NCI-H345 treated with DMSO at 0.1 percent for 48 hours (cell line): ENCODE results near the gene CLEC4A.
"Not testable (repeated sequence)": the region's sequence is repeated elsewhere in the genome, so short reads cannot be mapped to it uniquely, and the experiment has no call there.

Experiments used
- DNase-seq: peaks from one replicate; lab custom pipeline; 2025; ENCODE audit not compliant: unreplicated experiment; lab: John Stamatoyannopoulos, UW

CLEC4A gene

DNA sequence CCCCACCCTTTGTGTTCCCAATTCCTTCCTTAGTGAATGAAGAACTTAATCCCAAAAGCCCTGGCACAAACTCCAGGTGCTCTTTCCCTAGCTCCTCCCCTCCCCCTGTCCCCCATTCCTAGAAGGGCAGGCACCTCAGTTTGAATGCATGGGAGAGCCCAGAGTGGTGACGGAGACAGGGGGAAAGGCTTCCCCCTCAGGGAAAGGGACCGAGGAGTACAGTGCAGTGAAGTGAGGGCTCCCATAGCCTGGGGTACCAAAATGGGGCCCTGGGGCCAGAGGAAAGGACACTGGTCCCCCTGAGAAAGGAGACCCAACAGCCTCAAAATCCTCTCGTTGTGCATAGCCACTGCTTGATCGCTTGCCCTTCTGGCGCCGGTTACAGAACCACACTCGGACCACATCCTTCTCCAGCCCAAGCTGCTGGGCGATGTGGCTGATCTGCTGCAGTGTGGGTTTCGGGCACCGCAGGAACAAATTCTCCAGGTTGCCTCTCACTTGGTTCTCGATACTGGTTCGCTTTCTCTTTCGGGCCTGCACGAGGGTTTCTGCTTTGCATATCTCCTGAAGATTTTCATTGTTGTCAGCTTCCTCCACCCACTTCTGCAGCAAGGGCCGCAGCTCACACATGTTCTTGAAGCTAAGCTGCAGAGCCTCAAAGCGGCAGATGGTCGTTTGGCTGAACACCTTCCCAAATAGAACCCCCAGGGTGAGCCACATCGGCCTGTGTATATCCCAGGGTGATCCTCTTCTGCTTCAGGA lies 10.4 kb downstream of the CLEC4A start:
- DNase-seq = not testable (repeated sequence)

DNA sequence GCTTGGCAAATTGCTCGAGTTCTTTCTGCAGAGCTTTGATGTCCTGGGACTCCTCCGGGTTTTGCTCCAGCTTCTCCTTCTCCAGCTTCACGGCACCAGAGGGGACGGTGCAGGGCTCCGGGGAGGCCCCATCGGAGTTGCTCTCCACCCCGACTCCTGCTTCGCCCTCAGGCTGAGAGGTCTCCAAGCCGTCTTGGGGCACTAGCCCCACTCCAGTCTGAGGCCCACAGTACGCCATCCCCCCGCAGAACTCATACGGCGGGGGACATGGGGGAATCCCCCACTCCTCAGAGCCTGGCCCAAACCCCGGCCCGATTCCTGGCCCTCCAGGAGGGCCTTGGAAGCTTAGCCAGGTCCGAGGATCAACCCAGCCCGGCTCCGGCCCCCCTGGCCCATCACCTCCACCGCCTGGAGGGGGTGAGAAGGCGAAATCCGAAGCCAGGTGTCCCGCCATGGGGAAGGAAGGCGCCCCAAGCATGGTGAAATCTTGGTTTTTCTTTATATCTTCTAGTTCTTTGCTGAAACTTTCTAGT lies 11.0 kb downstream of the CLEC4A start:
- DNase-seq = not testable (repeated sequence)

DNA sequence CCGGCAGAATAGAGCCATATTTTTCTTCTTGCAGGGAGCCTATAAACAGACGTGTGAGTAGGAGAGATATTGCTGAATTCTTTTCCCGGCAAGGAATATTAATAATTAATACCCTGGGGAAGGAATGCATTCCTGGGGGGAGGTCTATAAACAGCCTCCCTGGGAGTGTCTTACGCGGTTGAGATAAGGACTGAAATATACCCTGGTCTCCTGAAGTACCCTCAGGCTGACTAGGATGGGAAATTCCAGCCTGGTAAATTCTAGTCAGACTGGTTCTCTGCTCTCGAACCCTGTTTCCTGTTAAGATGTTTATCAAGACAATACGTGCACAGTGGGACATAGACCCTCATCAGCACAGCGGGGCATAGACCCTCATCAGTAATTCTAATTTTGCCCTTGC lies 18.2 kb downstream of the CLEC4A start:
- not testable (repeated sequence) for DNase-seq

DNA sequence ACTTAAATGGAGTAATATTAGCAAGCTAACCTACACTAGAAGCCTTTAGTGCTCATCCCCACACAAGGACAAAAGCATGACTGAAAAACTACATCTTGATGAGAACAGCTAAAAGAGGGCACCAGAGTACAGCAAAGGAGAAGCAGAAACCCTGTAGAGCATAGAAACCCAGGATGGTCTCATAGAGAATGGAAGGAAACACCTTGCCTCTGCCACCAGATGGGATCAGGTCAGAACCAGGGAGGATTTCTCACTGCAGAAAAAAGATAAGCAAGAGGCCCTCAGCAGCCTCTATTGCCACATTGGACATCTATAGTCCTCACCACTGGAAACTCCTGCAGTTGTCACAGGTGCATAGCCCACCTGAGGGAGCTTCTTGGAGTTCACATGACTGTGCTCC lies 19.8 kb downstream of the CLEC4A start:
- no peak for DNase-seq

DNA sequence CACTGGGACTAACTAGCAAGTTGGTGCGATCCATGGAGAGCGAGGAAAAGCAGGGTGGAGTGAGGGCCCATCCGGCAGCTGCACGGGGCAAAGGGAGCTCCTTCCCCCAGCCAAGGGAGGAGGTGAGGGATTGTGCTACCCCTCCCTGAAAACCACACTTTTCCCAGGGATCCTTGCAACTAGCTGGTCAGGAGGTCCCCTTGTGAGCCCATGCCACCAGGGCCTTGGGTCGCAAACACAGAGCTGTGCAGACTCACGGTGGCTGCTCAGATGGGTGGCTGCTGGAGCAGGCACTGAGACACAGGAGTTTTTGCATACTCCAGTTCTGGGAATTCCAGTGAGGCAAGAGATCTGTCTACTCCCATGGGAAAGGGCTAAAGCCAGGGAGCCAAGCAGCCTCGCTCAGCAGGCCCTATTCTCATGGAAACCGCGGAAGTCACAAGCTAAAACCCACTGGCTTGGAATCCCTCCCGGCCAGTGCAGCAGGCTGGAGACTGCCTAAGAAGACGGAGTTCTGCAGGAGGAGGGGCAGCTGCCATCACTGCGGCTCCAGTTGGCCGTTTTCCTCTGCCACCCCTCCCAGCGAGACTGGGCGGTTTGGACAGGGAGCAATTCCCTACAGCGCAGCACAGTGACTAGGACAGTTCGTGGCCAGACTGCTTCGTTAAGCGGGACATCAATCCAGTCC lies 22.5 kb downstream of the CLEC4A start:
- DNase-seq = no peak

DNA sequence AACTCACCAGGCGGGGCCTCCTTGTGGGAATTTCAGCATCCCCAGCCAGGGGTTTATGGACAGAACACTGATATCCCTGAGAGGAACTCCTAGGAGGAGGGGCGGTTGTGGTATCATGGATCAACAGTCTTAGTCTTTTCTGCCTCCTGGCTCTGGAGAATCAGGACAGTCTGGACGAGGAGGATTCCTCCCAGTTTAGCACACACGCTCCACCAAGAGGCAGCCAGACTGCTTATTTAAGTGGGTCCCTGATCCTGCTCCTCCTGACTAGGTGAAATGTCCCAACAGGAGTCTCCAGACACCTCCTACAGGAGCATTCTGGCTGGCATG lies 23.0 kb downstream of the CLEC4A start:
- DNase-seq = no peak

DNA sequence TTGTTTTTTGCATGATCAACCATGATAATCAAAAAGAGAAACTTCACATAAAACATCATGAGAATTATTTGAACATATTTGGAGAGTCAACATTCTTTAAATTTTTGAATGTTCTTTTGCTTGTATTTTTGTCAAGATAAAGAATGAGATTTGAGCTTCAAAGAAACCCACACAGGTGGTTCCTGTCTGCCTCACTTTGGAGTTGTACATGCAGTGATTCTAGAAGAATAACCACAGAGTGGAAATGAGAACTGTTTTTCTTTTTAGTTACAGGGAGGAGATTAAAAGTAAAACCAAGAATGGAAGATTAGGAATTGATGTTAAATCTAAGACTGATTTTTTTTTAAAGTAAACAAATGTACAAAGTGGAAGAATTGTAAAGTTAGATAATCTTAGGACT lies 31.1 kb downstream of the CLEC4A start:
- no peak for DNase-seq

DNA sequence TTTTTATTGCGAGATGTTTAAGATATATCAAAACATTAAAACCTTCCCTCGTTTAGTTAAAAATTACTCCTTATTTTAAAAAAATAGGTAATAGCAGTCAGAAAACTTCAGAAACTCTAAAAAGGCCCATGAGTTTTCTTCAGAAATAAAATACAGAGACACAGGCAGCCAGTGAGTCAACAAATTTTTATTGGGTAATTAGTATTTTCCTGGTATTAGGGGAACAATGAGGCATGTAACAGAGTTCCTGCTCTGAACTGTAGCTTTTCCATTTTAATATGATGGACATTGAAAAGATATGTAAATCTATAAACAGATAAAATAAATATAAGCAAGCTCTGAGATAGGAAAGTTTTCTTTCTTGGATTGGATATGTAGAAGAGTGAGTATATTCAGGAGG lies 33.0 kb downstream of the CLEC4A start:
- DNase-seq = no peak

DNA sequence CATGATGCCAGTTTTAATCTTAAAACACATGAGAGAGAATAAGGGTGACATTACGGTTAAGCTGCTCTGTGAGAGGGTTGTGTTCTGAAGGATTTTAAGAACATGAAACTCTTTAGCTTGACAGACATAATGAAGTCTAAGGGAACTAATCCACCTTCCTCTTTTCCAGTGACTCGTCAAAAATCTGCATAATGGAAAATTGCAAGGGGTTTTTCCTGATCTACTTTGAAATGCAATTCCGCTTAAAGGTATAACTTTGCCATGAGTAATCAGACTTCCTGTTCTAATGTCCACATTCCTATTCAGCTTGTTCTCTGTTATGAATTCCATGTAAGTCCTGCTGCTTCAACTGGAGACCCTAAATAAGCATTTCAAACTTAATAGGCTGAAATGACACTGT lies 33.4 kb downstream of the CLEC4A start, which contains the start of gene ZNF705A:
Gene ZNF705A, plus strand, starts transcription at position 171 of the 400 bp plus-strand sequence. CDS start 15,611 bp downstream, outside the sequence.
- no peak for DNase-seq

DNA sequence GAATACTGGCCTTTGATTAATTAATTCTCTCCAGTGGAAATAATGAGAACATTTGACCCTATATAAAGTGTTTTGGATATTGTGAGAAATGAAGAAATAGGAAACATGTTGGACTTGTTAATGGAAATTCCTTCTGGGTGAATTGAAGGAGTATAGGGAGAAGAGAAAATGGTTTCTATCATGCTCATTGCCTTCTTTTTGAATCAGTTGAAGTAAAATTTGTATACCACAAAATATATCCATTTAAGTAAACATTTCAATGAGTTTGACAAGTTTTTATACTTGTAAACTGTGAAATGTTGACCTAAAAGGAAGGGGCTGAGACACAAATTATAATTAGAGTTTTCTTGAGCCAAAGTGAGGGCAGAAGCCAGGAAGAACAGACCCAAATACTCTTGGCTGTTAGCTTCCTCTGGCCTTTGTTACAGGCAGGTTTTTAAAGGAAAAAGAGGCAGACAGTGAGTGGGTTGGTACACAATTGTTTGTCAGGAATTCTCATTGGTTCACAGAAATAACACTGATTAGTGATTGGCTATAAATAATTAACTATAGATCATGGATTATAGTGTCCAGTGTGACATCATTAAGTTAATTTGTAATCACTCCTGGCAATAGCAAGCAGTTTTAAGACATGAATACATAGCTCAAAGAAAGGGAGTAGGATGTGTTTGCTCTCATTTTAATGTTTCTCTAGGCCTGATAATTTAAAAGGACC lies 34.2 kb downstream of the CLEC4A start:
- no peak for DNase-seq

DNA sequence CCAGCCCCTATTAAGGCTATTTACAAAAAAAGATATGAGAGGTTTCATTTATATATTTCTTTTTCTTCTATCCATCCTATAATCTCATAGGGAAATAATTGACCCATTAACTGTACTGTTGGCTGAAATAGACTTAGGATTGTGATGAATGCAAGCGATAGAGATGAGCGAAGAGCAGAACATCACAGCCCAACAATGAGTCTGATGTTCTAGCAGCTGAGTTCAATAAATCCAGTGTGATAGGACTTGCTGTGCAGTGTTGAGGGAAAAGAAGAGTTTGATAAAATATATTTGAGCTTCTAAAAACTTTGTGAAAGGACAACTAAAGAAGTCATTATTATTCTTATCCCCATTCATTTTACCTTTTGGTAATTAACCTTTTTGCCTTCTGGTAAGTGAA lies 49.5 kb downstream of the CLEC4A start:
- DNase-seq = not testable (repeated sequence)

DNA sequence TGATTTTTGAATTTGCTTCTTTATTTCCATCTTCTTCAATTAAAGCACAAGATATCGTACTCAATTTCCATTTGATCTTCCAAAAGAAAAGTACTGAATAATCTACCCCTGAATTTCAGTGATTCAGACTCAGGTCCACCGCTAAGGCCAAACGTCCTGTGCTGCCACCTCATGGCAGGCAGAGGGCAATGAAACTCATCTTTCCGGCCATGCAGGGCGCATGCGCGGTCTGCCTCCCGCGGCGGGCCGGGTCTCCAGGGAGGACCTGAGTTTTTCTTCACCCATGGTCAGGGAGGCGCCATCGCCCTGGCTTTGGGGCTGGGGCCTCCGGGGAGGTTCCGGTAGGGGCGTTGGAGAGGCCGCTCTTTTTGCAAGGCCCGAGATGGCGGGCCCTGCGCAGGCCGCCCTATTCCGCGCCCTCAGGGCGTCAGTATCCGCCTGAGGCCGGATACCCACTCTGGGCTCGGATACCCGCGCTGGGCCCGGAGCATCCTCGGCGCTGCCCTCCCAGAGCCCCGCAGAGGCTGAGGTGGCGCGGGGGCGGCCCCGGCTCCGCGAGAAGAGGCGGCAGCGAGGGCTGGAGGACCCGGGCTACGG lies 56.7 kb downstream of the CLEC4A start:
- peak; percentile 23 for DNase-seq

DNA sequence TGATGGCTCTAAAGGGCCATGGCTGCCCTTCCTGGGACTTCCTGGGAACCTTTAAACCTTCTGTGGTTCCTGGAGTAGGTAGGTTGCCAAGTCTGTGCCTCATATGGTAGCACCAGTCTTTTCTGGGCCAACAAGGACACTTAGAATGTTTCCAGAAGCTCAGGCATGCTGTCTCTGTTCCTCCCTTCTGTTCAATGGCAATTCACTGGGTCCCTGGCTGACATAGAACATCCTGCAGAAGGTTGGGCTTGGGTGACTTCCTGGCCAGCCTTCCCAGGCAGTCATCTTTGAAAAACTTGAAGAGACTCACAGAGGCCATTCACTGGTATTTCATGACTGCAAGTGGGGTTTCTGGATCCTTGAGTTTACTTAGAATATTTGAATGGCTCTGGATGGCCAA lies 57.9 kb downstream of the CLEC4A start:
- DNase-seq = not testable (repeated sequence)

DNA sequence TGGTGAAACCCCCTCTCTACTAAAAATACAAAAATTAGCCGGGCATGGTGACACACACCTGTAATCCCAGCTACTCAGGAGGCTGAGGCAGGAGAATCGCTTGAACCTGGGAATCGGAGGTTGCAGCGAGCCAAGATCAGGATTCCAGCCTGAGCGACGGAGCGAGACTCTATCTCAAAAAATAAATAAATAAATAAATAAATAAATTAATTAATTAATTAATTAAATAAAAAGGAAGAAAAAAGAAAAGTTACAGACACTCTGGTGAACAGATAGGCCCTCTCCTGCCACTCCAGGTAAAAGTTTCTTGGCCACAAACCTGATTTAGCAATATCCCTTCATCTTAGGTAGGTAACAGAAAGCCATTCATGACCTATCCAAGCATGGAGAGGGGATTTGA lies 59.5 kb downstream of the CLEC4A start:
- not testable (repeated sequence) for DNase-seq

DNA sequence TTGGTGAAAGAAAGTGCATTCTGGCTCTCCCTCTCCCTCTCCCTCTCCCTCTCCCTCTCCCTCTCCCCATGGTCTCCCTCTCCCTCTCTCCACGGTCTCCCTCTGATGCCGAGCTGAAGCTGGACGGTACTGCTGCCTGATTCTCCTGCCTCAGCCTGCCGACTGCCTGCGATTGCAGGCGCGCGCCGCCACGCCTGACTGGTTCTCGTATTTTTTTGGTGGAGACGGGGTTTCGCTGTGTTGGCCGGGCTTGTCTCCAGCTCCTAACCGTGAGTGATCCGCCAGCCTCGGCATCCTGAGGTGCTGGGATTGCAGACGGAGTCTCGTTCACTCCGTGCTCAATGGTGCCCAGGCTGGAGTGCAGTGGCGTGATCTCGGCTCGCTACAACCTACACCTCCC lies 59.9 kb downstream of the CLEC4A start:
- not testable (repeated sequence) for DNase-seq

DNA sequence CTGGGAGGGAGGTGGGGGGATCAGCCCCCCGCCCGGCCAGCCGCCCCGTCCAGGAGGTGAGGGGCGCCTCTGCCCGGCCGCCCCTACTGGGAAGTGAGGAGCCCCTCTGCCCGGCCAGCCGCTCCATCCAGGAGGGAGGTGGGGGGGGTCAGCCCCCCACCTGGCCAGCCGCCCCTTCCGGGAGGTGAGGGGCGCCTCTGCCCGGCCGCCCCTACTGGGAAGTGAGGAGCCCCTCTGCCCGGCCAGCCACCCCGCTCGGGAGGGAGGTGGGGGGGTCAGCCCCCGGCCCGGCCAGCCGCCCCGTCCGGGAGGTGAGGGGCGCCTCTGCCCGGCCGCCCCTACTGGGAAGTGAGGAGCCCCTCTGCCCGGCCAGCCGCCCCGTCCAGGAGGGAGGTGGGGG lies 60.8 kb downstream of the CLEC4A start:
- not testable (repeated sequence) for DNase-seq

DNA sequence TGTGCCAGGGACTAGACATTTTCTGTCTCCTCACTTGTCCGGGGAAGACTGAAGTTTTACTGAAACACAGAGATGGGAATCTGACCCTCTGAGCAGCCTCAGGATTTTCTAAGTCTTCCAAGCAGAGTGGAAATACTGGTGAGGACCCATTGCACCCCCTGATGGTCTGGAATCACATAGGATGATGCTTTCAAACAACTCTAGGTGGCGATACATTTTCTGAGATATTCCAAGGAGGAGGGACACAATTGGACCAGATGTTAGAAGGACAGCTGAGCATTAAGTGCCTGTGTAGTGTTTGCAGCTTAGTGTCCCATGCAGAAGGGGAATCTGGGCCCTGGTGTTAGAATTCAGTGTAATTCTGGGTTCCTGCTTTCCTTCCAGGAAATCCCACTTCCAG lies 64.7 kb downstream of the CLEC4A start:
- not testable (repeated sequence) for DNase-seq
